ENCODE measurements around the gene ZSWIM1.

Gene ZSWIM1

GRCh38 chr20:45880988-45881788 is at the start of gene ZSWIM1:
ZSWIM1 (plus strand) TSS chr20:45881227; CDS start chr20:45882593, 1,366 bp downstream.
- no peaks in the 10 kb centered on the region for H3K9me3 Mint-ChIP-seq
- no peak for TF ChIP-seq CTCF (IDR thresholded peaks at IDR 0.05)
- peak within 1 kb of the TSS; percentile 97 for H3K27ac Mint-ChIP-seq
- H3K4me3 Mint-ChIP-seq = peak within 1 kb of the TSS; percentile 95
- peaks cover 17% of the 10 kb centered on the region for H3K36me3 Mint-ChIP-seq (ENCODE audit: low read depth)
- H3K27me3 Mint-ChIP-seq (ENCODE audit: low read depth, poor library complexity) = no peaks in the 10 kb centered on the region
- DNase-seq = peak; percentile 99
- peaks cover 26% of the 10 kb centered on the region for H3K4me1 Mint-ChIP-seq

- Mint-ChIP-seq H3K27me3 (ENCODE audit: low read depth, poor library complexity) (peaks cover 8% of the 10 kb centered on the region), H3K27ac (peak overlapping the region; percentile 53), H3K9me3 (no peaks in the 10 kb centered on the region), H3K4me1 (peaks cover 41% of the 10 kb centered on the region), H3K4me3 (peak overlapping the region; percentile 81), H3K36me3 (ENCODE audit: low read depth) (peaks cover 9% of the 10 kb centered on the region)
- no peak for DNase-seq
- no peak for TF ChIP-seq CTCF (IDR thresholded peaks at IDR 0.05)
Observed at GRCh38 chr20:45832619-45833018, 48.4 kb upstream of the ZSWIM1 start.

GRCh38 chr20:45833030-45833882 is 47.8 kb upstream of the ZSWIM1 start, which contains the start of gene SNX21:
SNX21 (plus strand) TSS chr20:45833799; CDS start chr20:45833920, 121 bp downstream.
- peak; percentile 84 for DNase-seq
- TF ChIP-seq CTCF (IDR thresholded peaks at IDR 0.05) = no peak
- Mint-ChIP-seq H3K27me3 (ENCODE audit: low read depth, poor library complexity) (peaks cover 8% of the 10 kb centered on the region), H3K27ac (peak within 1 kb of the TSS; percentile 53), H3K4me1 (peaks cover 37% of the 10 kb centered on the region), H3K36me3 (ENCODE audit: low read depth) (peaks cover 9% of the 10 kb centered on the region), H3K9me3 (no peaks in the 10 kb centered on the region), H3K4me3 (peak within 1 kb of the TSS; percentile 81)

- Mint-ChIP-seq H3K27me3 (ENCODE audit: low read depth, poor library complexity) (peaks cover 4% of the 10 kb centered on the region), H3K27ac (no peak overlapping the region), H3K4me1 (peaks cover 33% of the 10 kb centered on the region), H3K4me3 (peak overlapping the region; percentile 81), H3K9me3 (no peaks in the 10 kb centered on the region), H3K36me3 (ENCODE audit: low read depth) (peaks cover 9% of the 10 kb centered on the region)
- no peak for TF ChIP-seq CTCF (IDR thresholded peaks at IDR 0.05)
- DNase-seq = peak; percentile 78
Observed at GRCh38 chr20:45833883-45834796, 46.9 kb upstream of the ZSWIM1 start.

- Mint-ChIP-seq H3K27me3 (ENCODE audit: low read depth, poor library complexity) (peaks cover 4% of the 10 kb centered on the region), H3K4me3 (peak overlapping the region; percentile 81), H3K4me1 (peaks cover 33% of the 10 kb centered on the region), H3K27ac (no peak overlapping the region), H3K36me3 (ENCODE audit: low read depth) (peaks cover 9% of the 10 kb centered on the region), H3K9me3 (no peaks in the 10 kb centered on the region)
- DNase-seq = no peak
- TF ChIP-seq CTCF (IDR thresholded peaks at IDR 0.05) = no peak
Observed at GRCh38 chr20:45834797-45835161, 46.2 kb upstream of the ZSWIM1 start.
